Activated CD4-positive, alpha-beta T cell treated with anti-CD3 and anti-CD28 coated beads, Interleukin-2, amount 50 U/mL, for 16 hours (primary cell): ENCODE data around the gene SHD.

Experiments used
- DNase-seq: peaks from one replicate; pipeline ENCODE4 v3.0.0-alpha.2; 2020

The SHD gene

DNA sequence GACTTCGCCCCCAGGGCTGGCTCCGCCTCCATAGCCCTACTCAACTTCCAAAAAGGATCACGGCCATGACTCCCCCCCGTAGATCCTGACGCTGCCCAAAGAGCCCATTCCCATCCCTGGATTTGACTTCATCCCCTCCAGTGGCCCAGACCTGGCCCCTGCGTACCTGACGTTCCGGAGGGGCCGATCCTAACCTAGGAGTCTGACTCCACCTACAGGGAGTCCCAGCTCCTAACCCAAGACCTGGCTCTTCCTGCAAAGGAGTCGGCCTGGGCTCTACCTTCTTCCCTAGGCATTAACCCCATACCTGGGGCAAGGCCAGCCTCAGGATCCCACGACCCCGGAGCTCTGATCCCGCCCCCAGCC is 48.8 kb downstream of the SHD start:
- DNase-seq, result no peak

DNA sequence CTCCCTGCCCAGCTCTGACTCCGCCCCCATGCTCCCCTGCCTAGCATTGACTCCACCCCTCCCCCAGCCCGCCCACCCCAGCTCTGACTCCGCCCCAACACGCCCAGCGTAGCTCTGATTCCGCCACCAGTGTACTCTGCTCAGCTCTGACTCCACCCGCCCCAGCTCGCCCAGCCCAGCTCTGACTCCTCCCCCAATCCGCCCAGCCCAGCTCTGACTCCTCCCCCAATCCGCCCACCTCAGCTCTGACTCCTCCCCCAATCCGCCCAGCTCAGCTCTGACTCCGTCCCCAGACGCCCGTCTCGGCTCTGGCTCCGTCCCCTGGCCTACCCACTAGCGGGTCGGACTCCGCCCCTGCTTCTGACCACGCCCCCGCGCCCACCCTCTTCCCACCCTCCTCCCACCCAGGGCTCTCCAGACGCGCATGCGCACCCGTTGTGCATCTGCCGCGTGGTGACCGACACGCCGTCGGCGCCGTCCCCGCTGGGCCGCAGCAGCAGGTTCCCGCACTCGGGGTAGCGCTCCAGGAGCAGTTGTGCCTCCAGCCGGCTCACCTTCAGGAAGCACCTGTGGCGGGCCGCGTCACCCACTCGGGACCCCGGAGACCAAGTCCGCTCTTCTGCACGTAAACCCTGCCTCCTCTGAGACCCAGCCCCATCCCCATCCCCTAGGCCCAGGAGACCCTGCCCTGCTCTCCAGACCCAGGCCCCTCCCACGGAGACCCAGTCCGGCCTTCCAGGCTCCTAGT is 49.4 kb downstream of the SHD start:
- peak; percentile 97 for DNase-seq

DNA sequence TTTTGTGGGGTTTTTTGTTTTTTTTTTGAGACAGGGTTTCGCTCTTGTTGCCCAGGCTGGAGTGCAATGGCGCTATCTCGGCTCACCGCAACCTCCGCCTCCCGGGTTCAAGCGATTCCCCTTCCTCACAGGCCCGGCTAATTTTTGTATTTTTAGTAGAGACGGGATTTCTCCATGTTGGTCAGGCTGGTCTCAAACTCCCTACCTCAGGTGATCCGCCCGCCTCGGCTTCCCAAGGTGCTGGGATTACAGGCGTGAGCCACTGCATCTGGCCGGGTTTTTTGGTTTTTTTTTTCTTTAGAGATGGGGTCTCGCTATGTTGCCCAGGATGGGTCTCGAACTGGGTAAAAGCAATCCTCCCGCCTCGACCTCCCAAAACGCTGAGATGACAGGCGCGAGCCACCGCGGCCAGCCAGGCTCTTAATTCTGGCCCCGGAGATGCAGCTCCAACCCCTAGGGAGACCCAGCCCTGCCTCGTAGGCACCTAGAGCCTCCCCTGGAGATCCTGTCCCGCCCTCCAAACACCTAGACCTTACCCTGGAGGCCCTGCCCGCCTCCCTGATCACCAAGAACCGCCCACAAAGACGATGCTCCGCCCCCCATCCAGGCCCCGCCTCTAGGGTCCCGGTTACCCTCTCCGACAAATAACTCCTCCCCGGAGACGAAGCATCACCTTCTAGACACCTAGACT is 50.1 kb downstream of the SHD start:
- peak; percentile 55 for DNase-seq

DNA sequence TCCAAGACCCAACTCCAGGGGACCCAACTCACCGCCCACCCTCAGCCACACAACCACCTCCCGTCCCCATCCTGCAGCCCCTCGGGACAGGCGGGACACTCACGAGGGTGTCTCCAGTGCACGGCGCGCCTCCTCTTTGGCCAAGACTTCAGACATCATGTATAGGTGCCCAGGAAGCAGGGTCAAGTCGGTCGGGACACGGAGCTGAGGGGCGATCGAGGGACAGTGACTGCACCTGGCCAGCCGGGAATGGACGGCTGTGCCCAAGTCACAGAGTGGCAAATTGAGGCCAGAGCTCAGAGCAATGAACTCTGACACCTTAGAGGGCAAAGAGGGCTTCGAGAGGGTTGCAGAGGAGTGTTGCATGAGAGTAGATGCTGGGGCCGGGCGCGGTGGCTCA is 50.8 kb downstream of the SHD start:
- no peak for DNase-seq

DNA sequence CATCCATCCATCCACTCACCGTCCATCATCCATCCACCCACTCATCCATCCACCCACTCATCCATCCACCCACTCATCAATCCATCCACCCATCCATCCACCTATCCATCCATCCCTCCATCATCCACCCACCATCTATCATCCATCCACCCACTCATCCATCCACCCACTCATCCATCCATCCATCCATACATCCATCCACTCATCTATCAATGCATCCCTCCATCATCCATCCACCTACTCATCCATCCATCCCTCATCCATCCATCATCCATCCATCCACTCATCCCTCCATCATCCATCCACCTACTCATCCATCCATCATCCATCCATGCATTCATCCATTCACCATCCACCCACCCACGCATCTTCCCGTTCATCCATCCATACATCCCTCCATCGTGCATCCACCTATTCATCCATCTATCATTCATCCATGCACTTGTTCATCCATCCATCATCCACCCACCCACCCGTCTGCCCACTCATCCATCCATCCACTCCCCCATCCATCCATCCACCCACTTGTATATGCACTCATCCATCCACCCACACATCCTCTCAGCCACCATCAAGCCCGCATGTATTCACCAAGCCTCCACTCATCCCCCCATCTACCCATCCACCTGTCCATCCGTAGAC is 56.0 kb downstream of the SHD start:
- no peak for DNase-seq

GRCh38 chr19:4337906-4338440 is 58.9 kb downstream of the SHD start:
- DNase-seq, result no peak

- no peak for DNase-seq
Observed at GRCh38 chr19:4338441-4339355, 59.6 kb downstream of the SHD start, which contains the start of gene STAP2. STAP2 (minus strand) TSS chr19:4338827; CDS start chr19:4338753, 74 bp downstream.
